ENCODE results near the gene OR1J4.

DNA sequence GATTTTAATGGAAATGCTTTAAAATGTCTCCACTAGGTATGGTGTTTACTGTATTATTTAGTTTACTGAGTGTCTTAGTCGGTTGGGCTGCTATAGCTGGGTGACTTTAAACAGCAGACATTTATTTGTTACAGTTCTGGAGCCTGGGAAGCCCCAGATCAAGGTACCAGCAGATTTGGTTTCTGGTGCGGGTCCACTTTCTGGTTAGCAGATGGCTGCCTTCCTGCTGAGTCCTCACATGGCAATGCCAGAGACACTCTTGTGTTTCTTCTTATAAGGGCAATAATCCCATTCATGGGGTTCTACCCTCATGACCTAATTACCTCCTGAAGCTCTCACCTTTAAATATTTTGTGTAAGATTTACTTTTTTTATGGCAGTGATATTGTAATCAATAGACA is 715 bp upstream of the OR1J4 start:
- TF ChIP-seq, protein P1, sequence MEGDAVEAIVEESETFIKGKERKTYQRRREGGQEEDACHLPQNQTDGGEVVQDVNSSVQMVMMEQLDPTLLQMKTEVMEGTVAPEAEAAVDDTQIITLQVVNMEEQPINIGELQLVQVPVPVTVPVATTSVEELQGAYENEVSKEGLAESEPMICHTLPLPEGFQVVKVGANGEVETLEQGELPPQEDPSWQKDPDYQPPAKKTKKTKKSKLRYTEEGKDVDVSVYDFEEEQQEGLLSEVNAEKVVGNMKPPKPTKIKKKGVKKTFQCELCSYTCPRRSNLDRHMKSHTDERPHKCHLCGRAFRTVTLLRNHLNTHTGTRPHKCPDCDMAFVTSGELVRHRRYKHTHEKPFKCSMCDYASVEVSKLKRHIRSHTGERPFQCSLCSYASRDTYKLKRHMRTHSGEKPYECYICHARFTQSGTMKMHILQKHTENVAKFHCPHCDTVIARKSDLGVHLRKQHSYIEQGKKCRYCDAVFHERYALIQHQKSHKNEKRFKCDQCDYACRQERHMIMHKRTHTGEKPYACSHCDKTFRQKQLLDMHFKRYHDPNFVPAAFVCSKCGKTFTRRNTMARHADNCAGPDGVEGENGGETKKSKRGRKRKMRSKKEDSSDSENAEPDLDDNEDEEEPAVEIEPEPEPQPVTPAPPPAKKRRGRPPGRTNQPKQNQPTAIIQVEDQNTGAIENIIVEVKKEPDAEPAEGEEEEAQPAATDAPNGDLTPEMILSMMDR (IDR thresholded peaks at IDR 0.05), result no peak
- no peak for TF ChIP-seq POLR2A (IDR thresholded peaks at IDR 0.05)

Measured in stomach (tissue), 4 donors.